HL-60/S4 (cell line): ENCODE results near the gene LRRK1.

Source experiments
- in situ Hi-C: fragments of 300-500 bp; cut with MboI; formaldehyde crosslinking; loops from 2 replicates; pipeline ENCODE4 v1.14.3; 2022; ENCODE audit warnings: low sequenced_read_pairs

The LRRK1 gene

DNA sequence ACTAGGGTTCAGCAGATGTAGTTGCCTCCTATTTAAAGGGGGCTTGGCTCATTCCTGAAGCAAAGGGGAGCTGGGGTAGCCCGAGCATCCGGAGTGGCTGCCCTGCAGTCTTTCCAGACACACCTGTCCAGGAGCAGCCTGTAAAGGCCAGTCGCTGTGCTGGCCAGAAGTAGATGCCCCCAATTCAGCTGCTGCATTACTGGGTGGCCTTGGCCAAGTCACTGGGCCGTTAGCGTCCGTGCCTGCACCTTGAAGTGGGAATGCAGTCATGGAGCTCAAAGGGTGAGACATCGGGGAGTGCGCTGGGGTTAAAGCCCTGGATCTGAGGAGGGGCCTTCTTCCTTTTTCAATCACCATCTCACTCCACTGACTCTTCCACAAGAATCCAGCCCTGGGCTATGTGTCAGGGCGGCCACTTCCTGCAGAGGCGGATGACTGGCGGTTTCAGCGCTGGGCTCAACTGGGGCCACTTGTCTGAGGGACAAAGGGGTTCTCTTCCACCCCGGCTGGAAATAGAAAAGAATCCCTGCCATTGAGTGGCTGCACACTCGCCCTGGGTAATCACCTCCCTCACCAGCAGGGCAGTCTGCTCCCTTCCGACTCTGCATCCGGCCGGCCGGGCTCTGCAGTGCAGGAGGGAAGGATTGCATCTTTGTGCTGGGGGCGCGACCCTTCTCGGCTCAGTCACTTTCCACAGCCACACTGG lies 27.7 kb upstream of the LRRK1 start:
- in situ Hi-C loops = no loop called here

DNA sequence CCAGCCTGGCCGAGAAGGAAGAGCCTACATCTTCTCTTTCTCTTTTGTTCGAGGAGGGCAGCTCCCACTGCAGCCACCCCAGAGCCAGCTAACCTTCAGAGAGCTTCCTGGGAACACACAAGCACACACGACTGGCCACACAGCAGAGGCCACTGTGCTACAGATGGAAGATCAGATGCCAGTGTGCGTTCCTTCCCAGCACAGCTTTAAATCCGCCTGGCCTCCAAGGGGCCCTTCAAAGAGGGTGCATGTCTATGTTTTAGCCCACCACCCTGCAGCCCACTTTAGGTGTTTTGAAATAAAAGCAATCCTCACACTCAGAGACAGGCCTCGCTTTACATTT lies 27.2 kb upstream of the LRRK1 start:
- in situ Hi-C loops = no loop called here

DNA sequence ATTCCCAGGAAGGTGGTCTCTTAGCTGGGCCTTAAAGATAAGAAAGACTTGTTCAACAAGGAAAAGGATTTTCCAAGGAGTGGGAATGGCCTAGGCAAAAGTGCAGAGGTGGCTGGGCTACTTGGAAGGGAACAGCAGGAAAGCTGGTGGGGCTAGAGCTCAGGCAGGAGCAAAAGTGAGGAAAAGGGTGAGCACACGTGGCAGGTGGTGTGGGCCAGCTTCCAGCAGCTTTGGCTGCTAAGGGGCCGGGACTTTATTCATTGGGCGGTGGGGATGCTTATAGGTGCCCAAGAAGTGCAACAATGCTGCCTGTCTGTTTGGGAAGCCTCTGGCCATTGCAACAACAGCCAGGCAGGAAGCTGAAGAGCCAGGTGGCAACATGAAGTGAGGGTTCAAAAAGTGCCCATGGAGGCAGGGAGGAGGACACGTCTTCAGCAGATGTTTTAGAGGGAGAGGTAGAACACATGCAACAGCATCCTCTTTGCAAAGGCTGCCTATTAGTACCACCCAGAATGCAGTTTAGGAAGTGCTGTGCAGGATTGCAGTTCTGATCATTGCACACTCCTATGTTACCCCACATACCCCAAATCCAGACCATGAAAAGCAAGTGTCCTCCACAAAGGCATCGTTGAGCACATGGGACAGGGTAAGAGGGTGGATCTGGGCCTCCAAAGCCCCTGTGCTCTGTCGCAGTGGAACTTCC lies 25.7 kb upstream of the LRRK1 start:
- in situ Hi-C loops = no loop called here

DNA sequence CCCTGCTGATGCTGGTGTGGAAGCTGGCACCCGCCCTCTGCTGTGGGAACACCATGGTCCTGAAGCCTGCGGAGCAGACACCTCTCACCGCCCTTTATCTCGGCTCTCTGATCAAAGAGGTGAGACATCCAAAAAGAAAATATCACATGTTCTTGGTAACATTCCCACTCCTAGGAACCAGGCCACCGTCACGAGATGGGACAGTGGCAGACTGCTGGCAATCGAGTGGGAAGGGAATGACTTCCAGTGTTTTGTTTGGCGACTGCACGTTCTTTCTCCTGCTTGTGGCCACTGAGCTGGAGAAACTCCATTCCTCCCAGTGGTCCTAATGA lies 25.2 kb upstream of the LRRK1 start:
- in situ Hi-C loops = no loop called here

DNA sequence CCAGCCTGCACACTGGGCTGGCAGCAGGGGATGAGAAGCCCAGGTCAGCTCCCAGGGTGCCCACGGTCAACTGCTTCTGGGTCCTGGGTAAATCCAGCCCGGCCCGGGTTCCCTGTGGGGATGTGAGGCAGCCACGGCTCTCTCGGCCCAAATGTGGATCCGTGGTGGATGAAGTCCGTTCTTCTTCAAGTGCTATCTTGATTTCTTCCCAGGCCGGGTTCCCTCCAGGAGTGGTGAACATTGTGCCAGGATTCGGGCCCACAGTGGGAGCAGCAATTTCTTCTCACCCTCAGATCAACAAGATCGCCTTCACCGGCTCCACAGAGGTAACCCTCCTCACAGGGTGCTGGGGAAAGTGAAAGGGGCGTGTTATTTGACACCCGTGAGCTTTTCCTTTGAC lies 23.4 kb upstream of the LRRK1 start:
- in situ Hi-C loops = no loop called here

DNA sequence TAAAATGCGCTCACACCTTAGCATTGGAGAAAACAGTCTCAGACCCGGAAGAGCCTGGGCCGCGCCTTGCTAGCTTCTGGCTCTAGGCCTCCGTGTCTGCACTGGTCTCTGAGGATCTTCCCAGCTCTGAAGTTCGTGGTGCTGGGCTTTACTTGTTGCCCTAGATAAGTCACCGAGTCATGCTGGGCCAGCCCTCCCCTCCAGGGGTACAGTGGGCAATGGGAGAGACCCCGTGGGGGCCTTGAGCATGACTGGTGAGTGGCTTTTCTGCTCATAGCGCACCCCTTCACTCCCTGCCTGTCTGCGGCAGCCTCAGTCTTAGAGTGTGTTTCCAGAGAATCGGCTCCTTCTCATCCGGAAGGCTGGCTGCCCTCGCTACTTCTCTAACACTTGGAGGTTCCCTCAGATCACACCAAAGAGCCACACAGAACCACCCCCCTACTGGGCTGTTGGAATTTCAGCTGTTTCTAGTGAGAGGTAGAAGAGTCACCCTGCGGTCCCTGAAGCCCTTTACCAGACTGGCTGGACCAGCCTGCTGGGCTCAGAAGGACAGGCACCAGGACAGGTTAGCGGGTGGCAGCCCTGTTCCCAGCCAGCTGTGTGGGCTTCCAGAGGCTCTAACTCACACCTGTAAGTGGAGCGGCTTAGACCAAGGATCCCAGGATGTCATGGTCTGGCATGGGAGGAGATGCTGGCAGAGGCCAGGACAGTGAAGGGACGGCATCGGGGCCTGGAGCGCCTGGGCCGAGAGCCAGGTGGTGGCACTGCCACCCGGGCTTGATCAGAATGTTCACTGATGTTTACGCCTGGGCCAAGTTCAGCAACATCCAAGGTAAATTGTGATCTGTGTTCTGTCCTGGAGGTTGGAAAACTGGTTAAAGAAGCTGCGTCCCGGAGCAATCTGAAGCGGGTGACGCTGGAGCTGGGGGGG lies 21.7 kb upstream of the LRRK1 start:
- in situ Hi-C loops = no loop called here

DNA sequence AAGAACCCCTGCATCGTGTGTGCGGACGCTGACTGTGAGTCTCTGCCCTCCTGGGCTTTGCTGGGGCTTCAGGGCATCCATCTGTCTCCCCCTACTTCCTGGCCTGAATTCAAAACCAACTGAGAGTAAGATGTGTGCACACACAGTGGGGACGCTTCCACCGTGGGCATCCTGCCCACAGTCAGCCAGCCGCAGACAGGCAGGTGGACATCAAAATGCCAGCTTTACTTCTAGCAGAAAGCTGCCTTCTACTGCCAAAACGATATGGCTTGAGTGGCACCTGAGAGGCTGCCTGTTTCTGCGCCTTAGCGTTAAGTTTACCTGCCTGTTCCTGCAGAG lies 21.0 kb upstream of the LRRK1 start:
- in situ Hi-C loops = no loop called here

DNA sequence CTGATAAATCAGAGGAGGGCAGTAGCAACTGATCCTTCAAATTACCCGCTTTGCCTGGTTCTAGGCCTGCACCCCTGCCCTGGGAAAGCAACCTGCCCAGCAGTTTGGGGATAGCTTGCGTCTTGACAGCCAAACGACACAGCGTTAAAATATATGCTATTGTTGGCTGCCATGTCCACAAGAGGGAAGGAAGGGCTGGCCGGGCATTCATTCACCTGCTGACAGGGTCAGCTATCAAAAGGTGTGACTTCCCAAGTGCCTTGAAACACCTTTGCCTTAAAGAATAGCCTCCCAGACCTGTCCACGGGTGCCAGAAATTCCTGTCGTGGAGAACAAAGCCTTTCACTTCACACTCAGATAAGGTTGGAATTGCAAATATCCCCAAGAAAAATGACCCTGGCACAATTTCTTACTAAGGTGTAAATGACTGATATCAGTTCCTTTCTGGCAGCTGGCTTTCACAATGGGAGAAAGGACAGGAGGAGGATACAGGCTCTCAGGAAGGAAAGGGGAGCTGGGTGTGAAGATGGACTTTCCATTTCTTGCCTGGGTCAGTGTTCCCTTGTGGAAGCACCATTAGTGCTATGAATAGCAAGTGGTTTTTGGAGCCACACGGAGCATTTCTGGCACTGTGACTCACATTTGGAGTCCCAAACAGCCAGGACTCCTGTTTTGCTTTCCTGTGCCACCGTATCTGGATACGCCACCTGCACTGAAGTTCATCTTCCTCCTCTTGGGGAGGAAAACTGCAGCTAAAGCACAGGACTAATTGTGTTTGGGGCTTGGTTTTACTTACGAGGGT lies 20.3 kb upstream of the LRRK1 start:
- in situ Hi-C loops = no loop called here

DNA sequence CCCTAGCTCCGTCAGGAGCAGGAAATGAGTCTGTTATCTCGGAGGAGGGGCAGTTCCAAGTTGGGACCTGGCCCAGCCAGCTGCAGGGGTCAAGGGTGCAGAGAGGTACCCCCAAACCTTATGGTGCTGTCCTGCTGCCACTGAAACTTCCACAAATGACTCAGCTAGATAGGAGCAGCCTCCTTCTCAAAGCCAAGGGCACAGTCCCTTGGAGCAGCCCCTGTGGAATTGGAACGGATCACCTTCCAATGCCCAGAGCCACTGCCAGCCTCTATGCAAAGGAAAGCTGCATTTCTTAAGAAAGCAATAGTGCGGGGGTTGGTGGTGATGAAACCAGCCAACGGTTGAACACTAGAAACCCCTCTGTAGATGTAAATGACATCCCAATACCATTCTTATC lies 19.6 kb upstream of the LRRK1 start:
- in situ Hi-C loops = no loop called here

DNA sequence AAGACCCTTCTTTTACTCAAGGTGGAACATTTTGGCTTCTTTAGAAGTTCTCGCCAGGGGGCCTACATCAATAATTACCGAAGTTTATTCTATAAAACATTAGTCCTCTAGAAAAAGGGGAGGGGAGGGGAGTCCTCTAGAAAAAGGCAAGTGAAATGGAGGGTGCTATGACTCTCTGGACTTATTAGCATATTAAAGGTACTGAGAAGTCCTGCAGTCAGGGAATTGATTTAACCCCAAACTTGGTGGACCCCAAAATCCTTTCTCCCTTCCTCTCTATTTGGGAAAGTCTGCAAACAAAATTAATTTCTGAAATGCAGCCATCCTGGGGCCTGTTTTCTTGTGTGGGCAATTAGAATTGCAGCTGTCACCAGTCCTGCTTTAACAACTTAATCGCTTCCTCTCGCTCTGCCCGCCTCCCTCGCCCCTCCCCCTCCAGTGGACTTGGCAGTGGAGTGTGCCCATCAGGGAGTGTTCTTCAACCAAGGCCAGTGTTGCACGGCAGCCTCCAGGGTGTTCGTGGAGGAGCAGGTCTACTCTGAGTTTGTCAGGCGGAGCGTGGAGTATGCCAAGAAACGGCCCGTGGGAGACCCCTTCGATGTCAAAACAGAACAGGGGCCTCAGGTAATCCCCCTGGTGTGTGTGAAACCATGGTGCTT lies 18.9 kb upstream of the LRRK1 start:
- in situ Hi-C loops = loop anchor here (25.0 kb wide), 1 partner anchor 362 kb away; the partner anchor contains the start of gene CHSY1

DNA sequence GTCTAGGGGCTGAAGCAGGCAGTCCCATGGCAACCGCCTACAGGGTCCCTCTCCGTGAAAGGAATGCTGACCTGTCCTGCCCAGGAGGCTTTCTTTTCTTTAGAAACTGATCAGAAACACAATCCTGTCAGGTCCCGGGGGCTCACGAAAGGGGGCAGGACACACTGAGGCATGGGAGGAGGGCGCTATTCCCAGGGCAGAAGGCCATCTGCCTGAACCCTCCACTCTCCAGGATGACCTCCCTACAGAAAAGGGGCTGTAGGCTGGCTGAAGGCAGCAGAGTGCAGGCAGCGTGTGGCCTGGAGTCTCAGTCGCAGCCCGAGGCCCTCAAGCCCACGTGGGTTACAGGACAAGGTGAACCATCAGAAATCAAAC lies 18.4 kb upstream of the LRRK1 start:
- in situ Hi-C loops = loop anchor here (25.0 kb wide), 1 partner anchor 362 kb away; the partner anchor contains the start of gene CHSY1

DNA sequence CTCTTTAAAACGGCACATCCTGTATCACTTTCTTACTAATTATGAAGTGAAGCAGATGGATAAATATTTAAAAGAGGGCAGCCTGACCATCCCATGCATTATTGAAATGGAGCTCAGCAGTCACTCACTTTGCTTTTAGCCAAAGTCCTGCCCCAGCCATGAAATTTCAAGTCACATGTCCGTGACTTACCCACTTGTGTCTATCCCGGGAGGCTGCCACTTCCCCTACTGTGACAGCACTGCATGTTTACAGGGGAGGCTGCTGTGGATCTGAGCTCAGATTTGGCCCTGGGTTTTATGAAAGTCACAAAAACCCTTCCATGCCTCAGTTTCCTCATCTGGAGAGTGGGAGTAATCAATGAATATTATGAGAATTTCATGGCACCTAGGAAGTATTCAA lies 17.9 kb upstream of the LRRK1 start:
- in situ Hi-C loops = loop anchor here (25.0 kb wide), 1 partner anchor 361 kb away; the partner anchor contains the start of gene CHSY1

DNA sequence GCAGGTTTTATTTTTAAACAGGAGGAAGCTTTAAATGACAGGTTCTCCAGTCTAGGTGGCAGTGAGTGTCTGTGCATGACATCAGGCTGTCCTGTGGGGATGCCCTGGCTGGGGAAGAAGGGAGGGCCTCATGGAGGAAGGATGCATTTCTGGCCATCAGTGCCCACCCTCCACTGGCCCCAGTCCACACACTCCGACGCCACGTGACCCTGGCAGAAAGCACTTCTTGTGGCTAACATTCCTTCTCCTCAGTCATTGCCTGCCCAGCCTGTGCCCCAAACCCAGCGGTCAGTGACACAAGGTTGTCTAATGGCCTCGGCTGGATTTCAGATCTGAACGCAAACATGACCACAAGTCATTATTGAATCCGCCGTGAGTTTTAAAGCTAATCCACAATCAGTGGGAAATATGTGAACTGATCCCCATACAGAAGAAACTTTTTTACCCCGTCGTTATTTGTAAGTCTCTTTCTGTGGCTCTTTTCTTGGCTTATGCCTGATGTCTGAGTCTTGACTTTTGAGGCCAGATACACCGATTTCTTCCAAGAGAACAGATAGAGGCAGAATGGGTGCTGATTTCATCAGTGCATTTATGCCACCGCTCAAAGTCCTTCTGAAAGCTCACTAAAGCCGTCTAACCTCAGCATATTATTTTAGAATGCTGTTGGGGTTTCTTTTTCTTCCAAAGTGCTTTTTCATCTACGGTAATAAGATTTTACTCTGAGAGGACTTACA lies 17.3 kb upstream of the LRRK1 start:
- in situ Hi-C loops = loop anchor here (25.0 kb wide), 1 partner anchor 360 kb away; the partner anchor contains the start of gene CHSY1

DNA sequence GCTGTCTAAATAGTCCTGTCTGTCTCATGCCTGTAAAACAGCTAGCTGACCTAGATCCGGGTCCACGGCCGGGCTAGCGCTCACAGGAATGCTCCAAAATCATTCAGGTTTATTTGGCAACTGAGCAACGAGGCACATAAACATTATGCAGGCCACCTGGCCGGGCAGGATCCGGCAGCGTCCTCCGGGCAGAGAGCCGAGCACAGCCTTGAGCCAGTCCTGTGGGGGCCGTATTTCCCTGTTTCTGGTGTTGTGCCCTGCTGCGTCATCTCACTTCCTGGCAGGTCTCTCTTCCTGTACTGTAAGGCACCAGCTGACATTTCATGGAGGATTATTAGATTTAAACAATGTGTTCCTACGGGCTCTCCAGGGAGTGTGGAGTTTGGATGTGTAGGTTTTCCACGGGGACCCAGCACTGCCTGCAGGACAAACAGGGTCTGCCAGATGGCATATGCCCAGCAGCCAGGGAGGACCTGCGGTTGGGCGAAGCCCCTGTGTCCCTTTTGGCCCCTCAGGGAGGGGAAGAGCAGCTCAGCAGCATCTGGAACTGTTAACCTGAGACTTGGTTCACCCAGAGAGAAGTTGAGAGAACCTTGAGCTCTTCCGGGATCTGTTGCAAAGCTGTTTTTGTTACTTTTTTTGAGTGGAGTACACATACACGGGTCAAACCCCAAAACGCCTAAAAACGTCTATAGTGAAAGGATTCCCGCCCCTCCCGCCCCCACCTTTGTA lies 16.6 kb upstream of the LRRK1 start:
- in situ Hi-C loops = loop anchor here (25.0 kb wide), 1 partner anchor 360 kb away; the partner anchor contains the start of gene CHSY1

DNA sequence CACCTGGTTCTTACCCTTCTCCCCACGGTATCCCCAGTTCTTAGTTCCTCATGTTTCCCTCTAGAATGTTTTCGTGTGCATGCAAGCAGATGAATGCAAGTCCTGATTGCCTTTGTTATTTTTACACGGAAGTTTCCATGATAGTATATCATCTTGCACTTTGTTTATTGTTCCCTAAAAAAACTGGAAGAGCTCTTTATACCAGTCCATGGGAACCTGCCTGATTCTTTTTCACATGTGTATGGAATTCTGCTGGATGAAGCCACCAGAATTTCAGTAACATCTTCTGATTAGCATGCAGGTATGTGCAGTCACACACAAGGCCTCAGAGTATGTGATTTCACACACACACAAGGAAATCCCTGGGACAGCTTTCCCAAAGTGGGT lies 16.0 kb upstream of the LRRK1 start:
- in situ Hi-C loops = loop anchor here (25.0 kb wide), 1 partner anchor 359 kb away; the partner anchor contains the start of gene CHSY1

DNA sequence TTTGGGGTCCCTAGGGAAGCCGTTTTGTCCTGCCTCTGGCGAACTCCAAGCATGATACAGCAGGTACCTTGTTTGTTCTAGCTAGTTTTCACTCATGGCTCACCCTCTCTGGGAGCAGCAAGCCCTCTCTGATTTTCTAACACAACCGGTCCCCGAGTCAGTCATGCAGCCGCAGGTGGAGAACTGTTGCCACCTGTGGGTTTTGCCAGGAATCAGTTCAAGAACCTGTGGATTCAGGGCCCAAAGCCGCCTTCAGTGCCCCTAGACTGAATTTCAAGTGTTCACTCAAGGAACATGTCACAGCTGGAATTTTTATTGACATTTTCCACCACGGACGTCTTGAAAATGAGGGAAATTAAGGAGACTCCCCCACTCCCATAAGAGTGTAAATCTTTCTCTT lies 13.3 kb upstream of the LRRK1 start:
- in situ Hi-C loops = loop anchor here (25.0 kb wide), 1 partner anchor 356 kb away; the partner anchor contains the start of gene CHSY1

DNA sequence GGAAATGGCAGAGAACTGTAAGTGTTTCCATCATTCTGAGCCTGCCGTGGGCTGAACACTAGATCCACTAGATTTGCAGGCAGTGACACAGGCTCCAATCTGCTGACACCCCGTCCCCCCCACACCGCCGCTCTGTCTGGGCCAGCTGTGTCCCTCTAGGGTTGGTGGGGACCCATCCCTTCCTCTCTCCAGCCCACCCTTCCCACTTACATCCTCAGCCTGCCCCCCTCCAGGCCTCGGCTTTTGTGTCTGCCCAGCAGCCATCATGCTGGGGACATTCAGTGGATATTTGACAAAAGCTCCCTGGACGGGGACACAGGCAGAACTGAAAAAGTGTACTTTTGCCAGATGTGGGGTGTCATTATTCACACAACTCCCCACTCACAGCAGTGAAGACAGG lies 10.7 kb upstream of the LRRK1 start:
- in situ Hi-C loops = loop anchor here (25.0 kb wide), 1 partner anchor 354 kb away; the partner anchor contains the start of gene CHSY1

DNA sequence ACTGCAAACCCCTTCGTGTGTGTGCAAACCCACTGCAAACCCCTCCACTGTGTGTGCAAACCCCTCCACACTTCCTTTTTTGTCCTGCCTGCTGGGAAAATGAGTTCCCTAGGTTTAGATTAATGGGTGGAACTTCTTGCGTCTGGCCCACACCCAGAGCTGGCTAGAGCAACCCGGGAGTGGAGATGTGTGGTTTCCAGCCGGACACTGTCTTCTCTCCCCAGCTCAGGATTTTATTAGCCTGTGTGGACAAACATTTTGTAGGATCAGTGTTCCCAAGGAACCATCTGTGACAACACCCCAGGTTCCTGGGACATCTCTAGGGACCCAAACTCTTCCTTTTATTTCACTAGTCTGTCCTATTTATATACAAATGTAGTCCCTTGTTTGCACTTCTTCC lies 9.6 kb upstream of the LRRK1 start:
- in situ Hi-C loops = loop anchor here (25.0 kb wide), 1 partner anchor 353 kb away; the partner anchor contains the start of gene CHSY1
